ENCODE results near the gene VTI1A. TPM values are rescaled to one million over a fixed set of nuclear protein-coding genes. Genes with fewer than 3 reads are reported as not detected.
A peak's percentile ranks its signal among the peaks of the same experiment; 100 is the strongest.

VTI1A gene
- total RNA-seq, 1 donor from 2014 or later: 33.3 TPM

DNA sequence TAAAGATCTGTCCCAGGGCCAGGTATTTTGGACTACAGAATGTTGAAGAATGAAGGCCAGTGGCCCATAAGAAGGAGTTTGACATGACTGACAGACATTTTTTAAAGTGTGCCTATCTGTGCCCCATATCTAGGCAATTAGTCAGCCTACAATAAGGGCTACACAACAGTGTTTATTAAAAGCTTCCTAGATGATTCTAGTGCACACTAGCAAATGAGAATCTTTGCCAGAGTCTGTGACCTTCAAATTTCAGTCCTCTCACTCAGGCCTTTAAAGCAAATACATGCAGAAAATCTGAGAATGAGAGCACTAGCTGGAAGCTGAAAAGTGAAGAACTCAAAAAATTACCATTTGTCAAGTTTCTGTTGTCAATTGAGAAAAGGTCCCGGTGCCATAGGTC, 208.7 kb downstream of the VTI1A start:
- no peaks in the 10 kb centered on the region for H3K36me3 Mint-ChIP-seq (ENCODE audit: low read depth, unreplicated experiment)
- H3K4me2 ChIP-seq (ENCODE audit: low read length): no peak overlapping the region
- no peak for FAIRE-seq
- H3K27me3 ChIP-seq (ENCODE audit: insufficient read depth, low read length): no peaks in the 10 kb centered on the region
- H3K27me3 Mint-ChIP-seq (ENCODE audit: low read depth, unreplicated experiment): no peaks in the 10 kb centered on the region
- no peak overlapping the region for H3K4me3 ChIP-seq (ENCODE audit: insufficient read depth, low read depth, low read length)
- no peaks in the 10 kb centered on the region for H3K9me3 ChIP-seq (ENCODE audit: insufficient read depth, low read depth, low read length)
- no peak overlapping the region for H3K4me3 Mint-ChIP-seq (ENCODE audit: unreplicated experiment)
- H3K9me3 Mint-ChIP-seq (ENCODE audit: unreplicated experiment): peaks cover 2% of the 10 kb centered on the region
- no peaks in the 10 kb centered on the region for H3K79me2 ChIP-seq (ENCODE audit: insufficient read depth, low read length)
- H3K27ac ChIP-seq (ENCODE audit: low read depth, low read length): no peak overlapping the region
- no peak overlapping the region for H3K27ac Mint-ChIP-seq (ENCODE audit: unreplicated experiment)
- no peak overlapping the region for H3K9ac ChIP-seq (ENCODE audit: low read length)
- DNase-seq (ENCODE audit: low read depth): no peak
- no peaks in the 10 kb centered on the region for H3K36me3 ChIP-seq (ENCODE audit: insufficient read depth, low read length)
- H4K20me1 ChIP-seq (ENCODE audit: insufficient read depth, low read length): no peaks in the 10 kb centered on the region
- TF ChIP-seq EZH2 (IDR thresholded peaks at IDR 0.05; ENCODE audit: insufficient read depth, low read length): no peak
- TF ChIP-seq, protein P1, sequence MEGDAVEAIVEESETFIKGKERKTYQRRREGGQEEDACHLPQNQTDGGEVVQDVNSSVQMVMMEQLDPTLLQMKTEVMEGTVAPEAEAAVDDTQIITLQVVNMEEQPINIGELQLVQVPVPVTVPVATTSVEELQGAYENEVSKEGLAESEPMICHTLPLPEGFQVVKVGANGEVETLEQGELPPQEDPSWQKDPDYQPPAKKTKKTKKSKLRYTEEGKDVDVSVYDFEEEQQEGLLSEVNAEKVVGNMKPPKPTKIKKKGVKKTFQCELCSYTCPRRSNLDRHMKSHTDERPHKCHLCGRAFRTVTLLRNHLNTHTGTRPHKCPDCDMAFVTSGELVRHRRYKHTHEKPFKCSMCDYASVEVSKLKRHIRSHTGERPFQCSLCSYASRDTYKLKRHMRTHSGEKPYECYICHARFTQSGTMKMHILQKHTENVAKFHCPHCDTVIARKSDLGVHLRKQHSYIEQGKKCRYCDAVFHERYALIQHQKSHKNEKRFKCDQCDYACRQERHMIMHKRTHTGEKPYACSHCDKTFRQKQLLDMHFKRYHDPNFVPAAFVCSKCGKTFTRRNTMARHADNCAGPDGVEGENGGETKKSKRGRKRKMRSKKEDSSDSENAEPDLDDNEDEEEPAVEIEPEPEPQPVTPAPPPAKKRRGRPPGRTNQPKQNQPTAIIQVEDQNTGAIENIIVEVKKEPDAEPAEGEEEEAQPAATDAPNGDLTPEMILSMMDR (IDR thresholded peaks at IDR 0.05; ENCODE audit: insufficient read depth, low read depth, low read length): no peak
- H3K4me1 ChIP-seq (ENCODE audit: insufficient read depth, low read length): peaks cover 10% of the 10 kb centered on the region
- H3K4me1 Mint-ChIP-seq (ENCODE audit: low read depth, unreplicated experiment): peaks cover 12% of the 10 kb centered on the region
- no peak overlapping the region for H2AFZ ChIP-seq (ENCODE audit: low read depth, low read length)

DNA sequence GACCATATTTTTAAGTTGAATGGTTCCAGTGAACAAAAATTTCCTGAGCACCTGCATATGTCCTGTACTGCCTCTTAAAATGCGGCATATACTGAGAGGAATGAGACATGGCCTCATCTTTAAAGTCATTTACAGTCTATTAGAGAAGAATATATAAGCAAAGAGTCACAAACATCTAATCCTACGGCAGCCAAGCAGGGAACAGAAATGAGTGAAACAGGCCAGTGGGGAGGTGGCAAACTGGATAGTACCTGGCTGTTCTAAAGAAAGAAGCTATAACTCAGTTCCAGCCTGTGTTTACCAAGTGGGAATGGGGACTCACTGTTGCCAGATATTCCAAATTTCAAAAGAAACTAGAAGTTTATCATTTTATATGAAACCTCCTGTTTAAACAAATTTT, 211.4 kb downstream of the VTI1A start:
- Histone ChIP-seq H4K20me1 (ENCODE audit: insufficient read depth, low read length) (no peaks in the 10 kb centered on the region), H3K27ac (ENCODE audit: low read depth, low read length) (peak overlapping the region; percentile 28), H2AFZ (ENCODE audit: low read depth, low read length) (no peak overlapping the region), H3K9me3 (ENCODE audit: insufficient read depth, low read depth, low read length) (no peaks in the 10 kb centered on the region), H3K27me3 (ENCODE audit: insufficient read depth, low read length) (no peaks in the 10 kb centered on the region), H3K4me1 (ENCODE audit: insufficient read depth, low read length) (peaks cover 10% of the 10 kb centered on the region), H3K9ac (ENCODE audit: low read length) (no peak overlapping the region), H3K4me3 (ENCODE audit: insufficient read depth, low read depth, low read length) (no peak overlapping the region), H3K36me3 (ENCODE audit: insufficient read depth, low read length) (no peaks in the 10 kb centered on the region), H3K79me2 (ENCODE audit: insufficient read depth, low read length) (no peaks in the 10 kb centered on the region), H3K4me2 (ENCODE audit: low read length) (peak overlapping the region; percentile 47)
- Mint-ChIP-seq H3K9me3 (ENCODE audit: unreplicated experiment) (peaks cover 2% of the 10 kb centered on the region), H3K27ac (ENCODE audit: unreplicated experiment) (peak overlapping the region; percentile 49), H3K4me3 (ENCODE audit: unreplicated experiment) (no peak overlapping the region), H3K36me3 (ENCODE audit: low read depth, unreplicated experiment) (peaks cover 6% of the 10 kb centered on the region), H3K27me3 (ENCODE audit: low read depth, unreplicated experiment) (no peaks in the 10 kb centered on the region), H3K4me1 (ENCODE audit: low read depth, unreplicated experiment) (peaks cover 17% of the 10 kb centered on the region)
- TF ChIP-seq, protein P1 (IDR thresholded peaks at IDR 0.05; ENCODE audit: insufficient read depth, low read depth, low read length): no peak
- no peak for TF ChIP-seq EZH2 (IDR thresholded peaks at IDR 0.05; ENCODE audit: insufficient read depth, low read length)
- DNase-seq (ENCODE audit: low read depth) (no peak), FAIRE-seq (peak; percentile 17)

DNA sequence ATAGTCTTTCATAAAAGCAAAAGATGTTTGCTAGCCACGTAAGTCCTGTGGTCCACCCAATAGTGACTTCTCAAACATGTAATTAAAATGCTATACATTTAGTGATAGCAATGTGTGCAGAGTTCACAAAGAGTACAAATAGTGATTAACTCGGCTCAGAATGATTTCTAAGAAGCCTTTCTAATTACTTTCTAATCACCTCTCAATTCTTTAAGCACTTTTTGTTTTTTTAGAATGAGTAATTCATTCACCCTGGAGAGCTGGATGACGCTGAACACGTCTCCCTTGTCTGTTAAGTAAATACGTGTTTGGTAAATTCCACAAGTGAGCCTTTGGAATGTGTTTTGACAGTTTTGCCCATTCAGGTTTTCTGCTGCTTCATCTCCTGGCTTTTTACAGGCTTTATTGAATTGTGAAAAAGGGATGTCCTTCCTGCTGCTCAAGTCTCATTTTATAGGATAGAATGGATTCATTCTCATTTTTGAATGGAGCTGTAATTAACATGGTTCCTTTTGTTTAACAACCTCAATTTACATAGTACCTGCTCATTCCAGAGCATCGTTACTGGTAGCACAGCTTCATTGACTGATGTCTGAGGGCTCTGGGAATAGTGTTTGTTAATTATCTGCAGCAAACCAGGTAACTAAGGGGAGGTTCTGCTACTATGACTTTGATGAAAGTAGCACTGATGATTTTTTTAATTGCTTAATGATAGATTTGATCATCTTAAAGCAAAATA, 212.1 kb downstream of the VTI1A start:
- Mint-ChIP-seq H3K36me3 (ENCODE audit: low read depth, unreplicated experiment) (peaks cover 6% of the 10 kb centered on the region), H3K27me3 (ENCODE audit: low read depth, unreplicated experiment) (no peaks in the 10 kb centered on the region), H3K9me3 (ENCODE audit: unreplicated experiment) (peaks cover 2% of the 10 kb centered on the region), H3K27ac (ENCODE audit: unreplicated experiment) (peak overlapping the region; percentile 49), H3K4me1 (ENCODE audit: low read depth, unreplicated experiment) (peaks cover 23% of the 10 kb centered on the region), H3K4me3 (ENCODE audit: unreplicated experiment) (no peak overlapping the region)
- no peaks in the 10 kb centered on the region for H3K27me3 ChIP-seq (ENCODE audit: insufficient read depth, low read length)
- H3K9ac ChIP-seq (ENCODE audit: low read length): no peak overlapping the region
- TF ChIP-seq, protein P1 (IDR thresholded peaks at IDR 0.05; ENCODE audit: insufficient read depth, low read depth, low read length): no peak
- no peak for TF ChIP-seq EZH2 (IDR thresholded peaks at IDR 0.05; ENCODE audit: insufficient read depth, low read length)
- peak; percentile 50 for FAIRE-seq
- no peak overlapping the region for H3K4me3 ChIP-seq (ENCODE audit: insufficient read depth, low read depth, low read length)
- no peaks in the 10 kb centered on the region for H3K36me3 ChIP-seq (ENCODE audit: insufficient read depth, low read length)
- H3K27ac ChIP-seq (ENCODE audit: low read depth, low read length): peak overlapping the region; percentile 28
- peak; percentile 76 for DNase-seq (ENCODE audit: low read depth)
- H3K4me1 ChIP-seq (ENCODE audit: insufficient read depth, low read length): peaks cover 10% of the 10 kb centered on the region
- H4K20me1 ChIP-seq (ENCODE audit: insufficient read depth, low read length): no peaks in the 10 kb centered on the region
- peak overlapping the region; percentile 47 for H3K4me2 ChIP-seq (ENCODE audit: low read length)
- no peak overlapping the region for H2AFZ ChIP-seq (ENCODE audit: low read depth, low read length)
- H3K79me2 ChIP-seq (ENCODE audit: insufficient read depth, low read length): no peaks in the 10 kb centered on the region
- H3K9me3 ChIP-seq (ENCODE audit: insufficient read depth, low read depth, low read length): no peaks in the 10 kb centered on the region

All from astrocyte (in vitro differentiated cells and primary cell).